OCI-LY3 (cell line): ENCODE results near the gene F2.

Experiments used
- H2AFZ ChIP-seq: fragments of 200-600, 300-600 bp; shearing (Covaris generic); 2 replicates; pipeline ENCODE4 v1.6.0; 2014; ENCODE audit warnings: antibody characterized with exemption, low read depth, low read length
- H3K27ac ChIP-seq: fragments of 200-600, 300-600 bp; sonication (generic); 2 replicates; pipeline ENCODE4 v1.5.1; 2014; ENCODE audit warnings: mild to moderate bottlenecking, low read length, moderate library complexity, mixed read lengths
- H3K27me3 ChIP-seq: fragments of 200-600, 300-600 bp; sonication (generic); 2 replicates; pipeline ENCODE4 v1.6.1; 2014; ENCODE audit warnings: low read depth, low read length, mixed read lengths
- H3K36me3 ChIP-seq: fragments of 200-600, 300-600 bp; sonication (generic); replicated peaks from 2 replicates; pipeline ENCODE3; 2014; ENCODE audit warnings: low read depth, low read length, mixed read lengths
- H3K4me1 ChIP-seq: fragments of 300-600, 200-600 bp; sonication (generic); 2 replicates; pipeline ENCODE4 v1.6.1; 2014; ENCODE audit warnings: low read length, mixed read lengths
- H3K4me2 ChIP-seq: fragments of 200-600, 300-600 bp; sonication (generic); 2 replicates; pipeline ENCODE4 v1.6.1; 2014; ENCODE audit warnings: low read length, mixed read lengths
- H3K4me3 ChIP-seq: fragments of 300-600, 200-600 bp; sonication (generic); 2 replicates; pipeline ENCODE4 v1.5.1; 2014; ENCODE audit warnings: antibody characterized with exemption, mild to moderate bottlenecking, low read length, moderate library complexity
- H3K79me2 ChIP-seq: fragments of 300-600, 200-600 bp; shearing (Covaris generic); 2 replicates; pipeline ENCODE4 v1.6.1; 2014; ENCODE audit warnings: mild to moderate bottlenecking, low read length, mixed read lengths
- H3K9ac ChIP-seq: fragments of 300-600, 200-600 bp; shearing (Covaris generic); 2 replicates; pipeline ENCODE4 v1.6.0; 2014; ENCODE audit warnings: mild to moderate bottlenecking, low read length, moderate library complexity
- H3K9me3 ChIP-seq: fragments of 200-600, 300-600 bp; shearing (Covaris generic); 2 replicates; pipeline ENCODE4 v1.6.1; 2014; ENCODE audit warnings: low read length, mixed read lengths; ENCODE audit not compliant: insufficient read depth
- H4K20me1 ChIP-seq: fragments of 200-600, 300-600 bp; sonication (generic); 2 replicates; pipeline ENCODE4 v1.6.1; 2016; ENCODE audit warnings: low read length, mixed read lengths; ENCODE audit not compliant: insufficient read depth
- CTCF ChIP-seq: fragments of 200-600, 300-600 bp; sonication (generic); IDR thresholded peaks from 2 replicates; pipeline ENCODE4 v1.5.1; 2014; ENCODE audit warnings: antibody characterized with exemption, low read length, low read depth
- EZH2phosphoT487 ChIP-seq: fragments of 200-600 bp; shearing (Covaris generic); IDR thresholded peaks from 2 replicates; pipeline ENCODE4 v1.6.1; 2018; ENCODE audit warnings: antibody characterized with exemption, mixed run types, low read depth

The F2 gene

GRCh38 chr11:46728659-46729040 is 9.6 kb downstream of the F2 start:
- Histone ChIP-seq H3K36me3 (no peaks in the 10 kb centered on the region), H3K4me1 (no peaks in the 10 kb centered on the region), H3K9ac (no peak overlapping the region), H2AFZ (no peak overlapping the region), H3K4me3 (no peak overlapping the region), H4K20me1 (no peaks in the 10 kb centered on the region), H3K9me3 (no peaks in the 10 kb centered on the region), H3K79me2 (no peaks in the 10 kb centered on the region), H3K27me3 (no peaks in the 10 kb centered on the region), H3K27ac (no peak overlapping the region), H3K4me2 (no peak overlapping the region)
- TF ChIP-seq EZH2phosphoT487 = no peak
- no peak for TF ChIP-seq CTCF

GRCh38 chr11:46729110-46730027 is 10.4 kb downstream of the F2 start:
- Histone ChIP-seq H3K9me3 (no peaks in the 10 kb centered on the region), H3K79me2 (no peaks in the 10 kb centered on the region), H3K27ac (no peak overlapping the region), H3K4me1 (no peaks in the 10 kb centered on the region), H3K4me3 (no peak overlapping the region), H3K4me2 (no peak overlapping the region), H3K9ac (no peak overlapping the region), H2AFZ (no peak overlapping the region), H3K36me3 (no peaks in the 10 kb centered on the region), H3K27me3 (no peaks in the 10 kb centered on the region), H4K20me1 (no peaks in the 10 kb centered on the region)
- no peak for TF ChIP-seq EZH2phosphoT487
- TF ChIP-seq CTCF = no peak

- Histone ChIP-seq H3K4me3 (no peak overlapping the region), H3K27ac (no peak overlapping the region), H3K4me1 (no peaks in the 10 kb centered on the region), H3K4me2 (no peak overlapping the region), H3K9me3 (no peaks in the 10 kb centered on the region), H4K20me1 (no peaks in the 10 kb centered on the region), H3K27me3 (no peaks in the 10 kb centered on the region), H3K36me3 (no peaks in the 10 kb centered on the region), H3K79me2 (no peaks in the 10 kb centered on the region), H2AFZ (no peak overlapping the region), H3K9ac (no peak overlapping the region)
- TF ChIP-seq EZH2phosphoT487 = no peak
- no peak for TF ChIP-seq CTCF
These were observed 12.5 kb downstream of the F2 start for GRCh38 chr11:46731545-46731944.

- Histone ChIP-seq H2AFZ (no peak overlapping the region), H3K4me1 (no peaks in the 10 kb centered on the region), H4K20me1 (no peaks in the 10 kb centered on the region), H3K36me3 (no peaks in the 10 kb centered on the region), H3K9me3 (no peaks in the 10 kb centered on the region), H3K9ac (no peak overlapping the region), H3K79me2 (no peaks in the 10 kb centered on the region), H3K27ac (no peak overlapping the region), H3K27me3 (no peaks in the 10 kb centered on the region), H3K4me3 (no peak overlapping the region), H3K4me2 (no peak overlapping the region)
- TF ChIP-seq EZH2phosphoT487 (no peak), CTCF (no peak)
These were observed 14.2 kb downstream of the F2 start for GRCh38 chr11:46733234-46733633.
